AG04450 (cell line): ENCODE measurements around the gene SOSTDC1. TPM values are rescaled to one million over a fixed set of nuclear protein-coding genes. Genes with fewer than 3 reads are reported as not detected.

Experiments
- CTCF ChIA-PET: fragments of 300-600, 350-600 bp; formaldehyde crosslinking; extraction: SDS; loops from one replicate; lab custom pipeline; 2022; ENCODE audit warnings: antibody characterized with exemption, inconsistent platforms; lab: Charles Lee
- POLR2A ChIA-PET: fragments of 350-600 bp; formaldehyde crosslinking; extraction: SDS; loops from one replicate; lab custom pipeline; 2021; ENCODE audit warnings: antibody characterized with exemption, inconsistent platforms; lab: Yijun Ruan, JAX
- DNase-seq: peaks from one replicate; pipeline ENCODE4 v3.0.0-alpha.2; 2011; ENCODE audit warnings: low read depth, low spot score
- H3K27ac ChIP-seq: one replicate; pipeline ENCODE4 v1.5.1; 2012; ENCODE audit warnings: low read depth, low read length, control low read depth
- H3K27me3 ChIP-seq: one replicate; pipeline ENCODE4 v1.6.0; 2012; ENCODE audit warnings: low read length; ENCODE audit not compliant: control insufficient read depth, insufficient read depth
- H3K4me3 ChIP-seq: 2 replicates; pipeline ENCODE4 v1.5.1; 2011; ENCODE audit warnings: mild to moderate bottlenecking, low read depth, low read length, control low read depth
- H3K9me3 ChIP-seq: 2 replicates; pipeline ENCODE4 v1.5.1; 2012; ENCODE audit warnings: low read length; ENCODE audit not compliant: control insufficient read depth, insufficient read depth
- CTCF ChIP-seq: IDR thresholded peaks from 2 replicates; pipeline ENCODE4 v1.5.1; 2011; ENCODE audit warnings: low read depth, low read length, control low read depth, inconsistent platforms
- polyA plus RNA-seq: library from polyadenylated mRNA; depleted of rRNA; stranded (reverse); fragments of >200 nt; gene quantifications from 2 replicates; pipeline ENCODE4 v1.2.3, GENCODE V29; 2011; rRNA removed
- small RNA-seq: library from RNA; depleted of rRNA; stranded (forward); fragments of <200 nt; gene quantifications from one replicate; pipeline ENCODE3, GENCODE V24; 2012; ENCODE audit warnings: low read depth; ENCODE audit not compliant: insufficient read length

The SOSTDC1 gene
- polyA plus RNA-seq, 1 experiment = 0.11 TPM

- no peak overlapping the region for H3K27ac ChIP-seq
- no peaks in the 10 kb centered on the region for H3K9me3 ChIP-seq
- ChIA-PET CTCF (no interaction called here), POLR2A (no interaction called here)
- H3K4me3 ChIP-seq = no peak overlapping the region
- no peak for DNase-seq
- H3K27me3 ChIP-seq = no peaks in the 10 kb centered on the region
- TF ChIP-seq CTCF = no peak
Measured at GRCh38 chr7:16412274-16413254, 53.0 kb downstream of the SOSTDC1 start.

Small RNA genes lying within 50 kb of the gene (small RNA-seq; reads per million reads assigned to genes)
- not detected for gene AC005014.3

Other genes with a start within 250 kb of the SOSTDC1 start
- gene CRPPA, start 44.2 kb downstream of the SOSTDC1 start, polyA plus RNA-seq = 0.92 and 1.1 TPM in 2 replicates
- gene LRRC72, start 61.1 kb upstream of the SOSTDC1 start, polyA plus RNA-seq = not detected in 2 replicates
- gene ANKMY2, start 180.0 kb upstream of the SOSTDC1 start, polyA plus RNA-seq = 25.0 and 31.8 TPM in 2 replicates
- 84.4 and 87.6 TPM in 2 replicates for gene BZW2, start 180.4 kb upstream of the SOSTDC1 start, polyA plus RNA-seq